ENCODE measurements around the gene PKP2.

The PKP2 gene

GRCh38 chr12:32788405-32788804 is 108.2 kb downstream of the PKP2 start:
- no peaks in the 10 kb centered on the region for H4K20me1 ChIP-seq (ENCODE audit: insufficient read depth, low read length)
- H2AFZ ChIP-seq (ENCODE audit: low read depth, low read length) = no peak overlapping the region
- H3K9ac ChIP-seq (ENCODE audit: low read length) = no peak overlapping the region
- peaks cover 6% of the 10 kb centered on the region; the same call in 1 of the 2 replicates for H3K27me3 ChIP-seq (ENCODE audit: low read depth, low read length)
- H3K36me3 ChIP-seq (replicated peaks; ENCODE audit: low read depth, low read length) = no peaks in the 10 kb centered on the region
- TF ChIP-seq EZH2phosphoT487 (IDR thresholded peaks at IDR 0.05; ENCODE audit: low read depth) = no peak
- H3K4me3 ChIP-seq (ENCODE audit: low read length) = no peak overlapping the region
- H3K4me1 ChIP-seq (ENCODE audit: low read length) = no peaks in the 10 kb centered on the region
- H3K79me2 ChIP-seq (ENCODE audit: low read length) = no peaks in the 10 kb centered on the region
- H3K4me2 ChIP-seq (ENCODE audit: low read length) = no peak overlapping the region
- H3K9me3 ChIP-seq (ENCODE audit: insufficient read depth, low read length) = no peaks in the 10 kb centered on the region
- H3K27ac ChIP-seq (ENCODE audit: low read length) = no peak overlapping the region

DNA sequence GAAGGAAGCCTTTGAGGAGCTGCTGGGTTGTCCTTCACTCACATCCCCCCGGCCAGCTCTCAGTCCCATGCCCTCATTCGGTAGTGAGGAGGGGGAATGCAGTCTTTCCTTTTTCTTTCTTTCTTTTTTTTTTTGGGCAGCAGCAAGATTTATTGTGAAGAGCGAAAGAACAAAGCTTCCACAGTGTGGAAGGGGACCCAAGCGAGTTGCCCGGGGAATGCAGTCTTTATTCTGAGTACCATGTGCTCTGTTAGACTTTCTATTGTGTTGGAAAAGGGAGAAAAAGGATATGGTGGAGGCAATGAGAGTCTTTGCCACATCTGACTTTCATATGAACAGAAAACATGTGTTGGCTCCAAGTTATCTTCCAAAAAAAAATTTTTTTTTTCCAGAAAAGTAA is 111.0 kb downstream of the PKP2 start:
- no peak overlapping the region for H3K4me2 ChIP-seq (ENCODE audit: low read length)
- H3K79me2 ChIP-seq (ENCODE audit: low read length) = no peaks in the 10 kb centered on the region
- no peak overlapping the region for H2AFZ ChIP-seq (ENCODE audit: low read depth, low read length)
- TF ChIP-seq EZH2phosphoT487 (IDR thresholded peaks at IDR 0.05; ENCODE audit: low read depth) = no peak
- TF ChIP-seq, protein P1, sequence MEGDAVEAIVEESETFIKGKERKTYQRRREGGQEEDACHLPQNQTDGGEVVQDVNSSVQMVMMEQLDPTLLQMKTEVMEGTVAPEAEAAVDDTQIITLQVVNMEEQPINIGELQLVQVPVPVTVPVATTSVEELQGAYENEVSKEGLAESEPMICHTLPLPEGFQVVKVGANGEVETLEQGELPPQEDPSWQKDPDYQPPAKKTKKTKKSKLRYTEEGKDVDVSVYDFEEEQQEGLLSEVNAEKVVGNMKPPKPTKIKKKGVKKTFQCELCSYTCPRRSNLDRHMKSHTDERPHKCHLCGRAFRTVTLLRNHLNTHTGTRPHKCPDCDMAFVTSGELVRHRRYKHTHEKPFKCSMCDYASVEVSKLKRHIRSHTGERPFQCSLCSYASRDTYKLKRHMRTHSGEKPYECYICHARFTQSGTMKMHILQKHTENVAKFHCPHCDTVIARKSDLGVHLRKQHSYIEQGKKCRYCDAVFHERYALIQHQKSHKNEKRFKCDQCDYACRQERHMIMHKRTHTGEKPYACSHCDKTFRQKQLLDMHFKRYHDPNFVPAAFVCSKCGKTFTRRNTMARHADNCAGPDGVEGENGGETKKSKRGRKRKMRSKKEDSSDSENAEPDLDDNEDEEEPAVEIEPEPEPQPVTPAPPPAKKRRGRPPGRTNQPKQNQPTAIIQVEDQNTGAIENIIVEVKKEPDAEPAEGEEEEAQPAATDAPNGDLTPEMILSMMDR (IDR thresholded peaks at IDR 0.05; ENCODE audit: low read depth, low read length) = no peak
- H3K27ac ChIP-seq (ENCODE audit: low read length) = no peak overlapping the region
- H3K9ac ChIP-seq (ENCODE audit: low read length) = no peak overlapping the region
- no peaks in the 10 kb centered on the region for H4K20me1 ChIP-seq (ENCODE audit: insufficient read depth, low read length)
- no peaks in the 10 kb centered on the region for H3K4me1 ChIP-seq (ENCODE audit: low read length)
- H3K9me3 ChIP-seq (ENCODE audit: insufficient read depth, low read length) = no peaks in the 10 kb centered on the region
- H3K4me3 ChIP-seq (ENCODE audit: low read length) = no peak overlapping the region
- peaks cover 16% of the 10 kb centered on the region for H3K27me3 ChIP-seq (ENCODE audit: low read depth, low read length)
- no peaks in the 10 kb centered on the region for H3K36me3 ChIP-seq (replicated peaks; ENCODE audit: low read depth, low read length)

GRCh38 chr12:32783029-32783428 is 113.5 kb downstream of the PKP2 start:
- Histone ChIP-seq H4K20me1 (ENCODE audit: insufficient read depth, low read length) (no peaks in the 10 kb centered on the region), H2AFZ (ENCODE audit: low read depth, low read length) (no peak overlapping the region), H3K4me1 (ENCODE audit: low read length) (no peaks in the 10 kb centered on the region), H3K9me3 (ENCODE audit: insufficient read depth, low read length) (no peaks in the 10 kb centered on the region), H3K4me2 (ENCODE audit: low read length) (no peak overlapping the region), H3K27ac (ENCODE audit: low read length) (no peak overlapping the region), H3K79me2 (ENCODE audit: low read length) (no peaks in the 10 kb centered on the region), H3K4me3 (ENCODE audit: low read length) (no peak overlapping the region), H3K27me3 (ENCODE audit: low read depth, low read length) (peaks cover 32% of the 10 kb centered on the region), H3K9ac (ENCODE audit: low read length) (no peak overlapping the region), H3K36me3 (replicated peaks; ENCODE audit: low read depth, low read length) (no peaks in the 10 kb centered on the region)
- TF ChIP-seq, protein P1 (IDR thresholded peaks at IDR 0.05; ENCODE audit: low read depth, low read length) = no peak
- no peak for TF ChIP-seq EZH2phosphoT487 (IDR thresholded peaks at IDR 0.05; ENCODE audit: low read depth)

DNA sequence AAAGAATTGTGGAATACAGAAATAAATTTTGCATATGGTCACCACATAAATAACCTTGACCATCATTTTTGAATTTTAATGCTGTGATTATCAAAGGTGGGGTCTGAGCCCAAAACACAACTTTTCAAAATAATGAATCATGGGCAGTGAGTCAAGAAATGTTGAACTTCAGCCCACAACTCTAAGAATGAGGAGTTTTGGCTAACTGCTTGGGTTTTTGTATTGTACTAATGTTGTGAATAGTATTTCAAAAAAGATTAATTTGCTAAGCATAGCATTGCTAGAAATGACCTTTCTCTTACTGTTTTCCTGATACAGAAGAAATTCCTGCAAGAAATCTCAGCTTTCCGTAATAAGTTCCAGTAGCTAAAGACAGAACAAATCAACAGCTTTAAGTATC is 116.5 kb downstream of the PKP2 start:
- Histone ChIP-seq H3K4me3 (ENCODE audit: low read length) (no peak overlapping the region), H3K27me3 (ENCODE audit: low read depth, low read length) (peaks cover 46% of the 10 kb centered on the region), H3K9me3 (ENCODE audit: insufficient read depth, low read length) (no peaks in the 10 kb centered on the region), H2AFZ (ENCODE audit: low read depth, low read length) (no peak overlapping the region), H3K4me1 (ENCODE audit: low read length) (peaks cover 5% of the 10 kb centered on the region; the same call in 1 of the 2 replicates), H4K20me1 (ENCODE audit: insufficient read depth, low read length) (no peaks in the 10 kb centered on the region), H3K9ac (ENCODE audit: low read length) (no peak overlapping the region), H3K79me2 (ENCODE audit: low read length) (no peaks in the 10 kb centered on the region), H3K4me2 (ENCODE audit: low read length) (no peak overlapping the region), H3K27ac (ENCODE audit: low read length) (no peak overlapping the region), H3K36me3 (replicated peaks; ENCODE audit: low read depth, low read length) (no peaks in the 10 kb centered on the region)
- TF ChIP-seq, protein P1 (IDR thresholded peaks at IDR 0.05; ENCODE audit: low read depth, low read length) = no peak
- TF ChIP-seq EZH2phosphoT487 (IDR thresholded peaks at IDR 0.05; ENCODE audit: low read depth) = no peak

Data from OCI-LY3 (cell line).